H9 (cell line): Measurements from ENCODE around the gene KLHL10. TPM values are rescaled to one million over a fixed set of nuclear protein-coding genes. Genes with fewer than 3 reads are reported as not detected.
"Not testable (repeated sequence)": the region's sequence is repeated elsewhere in the genome, so short reads cannot be mapped to it uniquely, and the experiment has no call there.

Experiments used
- DNase-seq: peaks from one replicate; pipeline ENCODE4 v3.0.0-alpha.2; 2017
- H2AFZ ChIP-seq: one replicate; pipeline ENCODE4 v1.6.1; 2013; ENCODE audit warnings: mild to moderate bottlenecking, low read length, control low read depth, moderate library complexity
- H2AK5ac ChIP-seq: 2 replicates; pipeline ENCODE4 v1.6.1; 2013; ENCODE audit warnings: low read length, control low read depth, mixed read lengths; ENCODE audit not compliant: insufficient read length
- H2BK120ac ChIP-seq: one replicate; pipeline ENCODE4 v1.6.1; 2013; ENCODE audit warnings: low read depth, mild to moderate bottlenecking, low read length, control low read depth, inconsistent platforms; ENCODE audit not compliant: poor library complexity, severe bottlenecking
- H2BK12ac ChIP-seq: 2 replicates; pipeline ENCODE4 v1.6.1; 2013; ENCODE audit warnings: low read length, control low read depth, mixed read lengths, low read depth; ENCODE audit not compliant: insufficient read length
- H2BK15ac ChIP-seq: 2 replicates; pipeline ENCODE4 v1.6.1; 2013; ENCODE audit warnings: low read depth, low read length, control low read depth
- H2BK20ac ChIP-seq: one replicate; pipeline ENCODE4 v1.6.1; 2013; ENCODE audit warnings: low read depth, mild to moderate bottlenecking, low read length, control low read depth, inconsistent platforms; ENCODE audit not compliant: poor library complexity, severe bottlenecking
- H2BK5ac ChIP-seq: 2 replicates; pipeline ENCODE4 v1.6.1; 2013; ENCODE audit warnings: low read length, control low read depth, mixed read lengths; ENCODE audit not compliant: insufficient read length
- H3K14ac ChIP-seq: 2 replicates; pipeline ENCODE4 v1.6.1; 2013; ENCODE audit warnings: low read length, control low read depth; ENCODE audit not compliant: insufficient read depth
- H3K18ac ChIP-seq: 2 replicates; pipeline ENCODE4 v1.6.1; 2013; ENCODE audit warnings: low read depth, mild to moderate bottlenecking, mixed read lengths, low read length, control low read depth; ENCODE audit not compliant: insufficient read length
- H3K23ac ChIP-seq: 2 replicates; pipeline ENCODE4 v1.6.1; 2013; ENCODE audit warnings: low read length, control low read depth, mixed read lengths, low read depth; ENCODE audit not compliant: insufficient read length
- H3K23me2 ChIP-seq: 2 replicates; pipeline ENCODE4 v1.6.1; 2013; ENCODE audit warnings: low read depth, mild to moderate bottlenecking, mixed read lengths, low read length, control low read depth; ENCODE audit not compliant: insufficient read length, poor library complexity, severe bottlenecking
- H3K27ac ChIP-seq: 2 replicates; pipeline ENCODE4 v1.5.1; 2013; ENCODE audit warnings: low read length, control low read depth, mixed read lengths, low read depth; ENCODE audit not compliant: insufficient read length
- H3K27me3 ChIP-seq: 2 replicates; pipeline ENCODE4 v1.6.1; 2013; ENCODE audit warnings: low read length, control low read depth, inconsistent platforms; ENCODE audit not compliant: insufficient read depth
- H3K4ac ChIP-seq: 2 replicates; pipeline ENCODE4 v1.6.1; 2013; ENCODE audit warnings: low read depth, mild to moderate bottlenecking, control low read depth, inconsistent platforms, low read length, moderate library complexity
- H3K4me1 ChIP-seq: 2 replicates; pipeline ENCODE4 v1.6.1; 2013; ENCODE audit warnings: low read length, control low read depth, inconsistent platforms; ENCODE audit not compliant: insufficient read depth
- H3K4me2 ChIP-seq: 2 replicates; pipeline ENCODE4 v1.6.1; 2013; ENCODE audit warnings: low read length, control low read depth, mixed read lengths; ENCODE audit not compliant: insufficient read length, insufficient read depth
- H3K56ac ChIP-seq: 2 replicates; pipeline ENCODE4 v1.6.1; 2013; ENCODE audit warnings: low read depth, mild to moderate bottlenecking, mixed read lengths, low read length, control low read depth; ENCODE audit not compliant: insufficient read length
- H3K79me1 ChIP-seq: 2 replicates; pipeline ENCODE4 v1.6.1; 2013; ENCODE audit warnings: low read depth, mild to moderate bottlenecking, moderate library complexity, low read length, control low read depth, inconsistent platforms; ENCODE audit not compliant: insufficient read depth, poor library complexity, severe bottlenecking
- H3K79me2 ChIP-seq: 2 replicates; pipeline ENCODE4 v1.6.1; 2013; ENCODE audit warnings: low read length, control low read depth, inconsistent platforms; ENCODE audit not compliant: insufficient read depth
- H3K9ac ChIP-seq: 2 replicates; pipeline ENCODE4 v1.6.1; 2013; ENCODE audit warnings: low read length, control low read depth, mixed read lengths; ENCODE audit not compliant: insufficient read length; ENCODE audit errors: extremely low read depth
- H3K9me3 ChIP-seq: one replicate; pipeline ENCODE4 v1.6.1; 2013; ENCODE audit warnings: low read depth, low read length, inconsistent platforms; ENCODE audit not compliant: control insufficient read depth
- H3T11ph ChIP-seq: one replicate; pipeline ENCODE4 v1.6.1; 2013; ENCODE audit warnings: mild to moderate bottlenecking, low read length, control low read depth, inconsistent platforms
- H4K20me1 ChIP-seq: one replicate; pipeline ENCODE4 v1.6.1; 2013; ENCODE audit not compliant: control insufficient read depth, insufficient read length, insufficient read depth
- H4K5ac ChIP-seq: 2 replicates; pipeline ENCODE4 v1.6.1; 2013; ENCODE audit warnings: low read depth, mild to moderate bottlenecking, mixed read lengths, low read length, control low read depth; ENCODE audit not compliant: insufficient read length
- H4K8ac ChIP-seq: replicated peaks from 2 replicates; pipeline ENCODE4 v1.6.1; 2013; ENCODE audit warnings: low read length, control low read depth, mixed read lengths, low read depth; ENCODE audit not compliant: insufficient read length
- H4K91ac ChIP-seq: 2 replicates; pipeline ENCODE4 v1.6.1; 2013; ENCODE audit warnings: low read depth, mild to moderate bottlenecking, moderate library complexity, mixed read lengths, low read length, control low read depth; ENCODE audit not compliant: insufficient read length
- H3K27ac Mint-ChIP-seq, 3 experiments: 2 replicates in 2 of 3; 3 replicates in 1 of 3; pipeline ENCODE4 v1.8.0; 2020 to 2021; ENCODE audit warnings: mixed read lengths in 3 of 3, mild to moderate bottlenecking in 1 of 3, moderate library complexity in 1 of 3
- H3K27me3 Mint-ChIP-seq: 2 replicates; pipeline ENCODE4 v1.8.0; 2021; ENCODE audit warnings: low read depth, mild to moderate bottlenecking, moderate library complexity, mixed read lengths
- H3K36me3 Mint-ChIP-seq, 3 experiments: 2 replicates in 2 of 3; 3 replicates in 1 of 3; pipeline ENCODE4 v1.8.0; 2020 to 2021; ENCODE audit warnings: low read depth in 3 of 3, mixed read lengths in 3 of 3; ENCODE audit not compliant: insufficient read depth in 1 of 3
- H3K4me1 Mint-ChIP-seq, 2 experiments: 2 replicates each; pipeline ENCODE4 v1.8.0; 2020; ENCODE audit warnings: mixed read lengths in 2 of 2
- H3K4me3 Mint-ChIP-seq, 2 experiments: 2 replicates in 1 of 2; 3 replicates in 1 of 2; pipeline ENCODE4 v1.8.0; 2020 to 2021; ENCODE audit warnings: mild to moderate bottlenecking in 2 of 2, mixed read lengths in 2 of 2, moderate library complexity in 1 of 2
- H3K9me3 Mint-ChIP-seq, 2 experiments: 2 replicates in 1 of 2; 3 replicates in 1 of 2; pipeline ENCODE4 v1.8.0; 2020; ENCODE audit warnings: mild to moderate bottlenecking in 2 of 2, mixed read lengths in 2 of 2, moderate library complexity in 1 of 2
- CTCF ChIP-seq: fragments of 200-600 bp; sonication (generic); conservative IDR thresholded peaks from 3 replicates; pipeline ENCODE4 v1.8.0; 2021; ENCODE audit warnings: antibody characterized with exemption, mild to moderate bottlenecking
- WGBS: extraction: QIAGEN DNeasy Blood & Tissue Kit; methylation state at CpG from one replicate; pipeline ENCODE4 v1.1.7; 2013; ENCODE audit warnings: missing lambda C conversion rate, low lambda C conversion rate, mixed read lengths; ENCODE audit not compliant: insufficient read length; ENCODE audit errors: extremely low coverage; 5-methylcytosine and 5-hydroxymethylcytosine counted together
- total RNA-seq: library from RNA; stranded (reverse); gene quantifications from 2 replicates; pipeline ENCODE4 v1.2.1, GENCODE V29; 2021

KLHL10 gene
- total RNA-seq, 1 experiment from 2014 or later: 0.46 TPM

- no peak overlapping the region for H2AK5ac ChIP-seq
- no peak overlapping the region for H3K18ac ChIP-seq
- no peaks in the 10 kb centered on the region for H3K4me1 ChIP-seq
- H3K9ac ChIP-seq: no peak overlapping the region
- no peak overlapping the region for H2AFZ ChIP-seq
- Mint-ChIP-seq H3K27ac (no peak overlapping the region; a peak in 1 of 7 replicates), H3K27me3 (peaks cover 16% of the 10 kb centered on the region), H3K36me3 (peaks cover 8 to 22% (median 18%) of the 10 kb centered on the region in 3 experiments; a peak in 6 of 7 replicates), H3K4me3 (peak overlapping the region; percentile 83 to 88), H3K9me3 (no peaks in the 10 kb centered on the region), H3K4me1 (peaks cover 10 to 12% of the 10 kb centered on the region in 2 experiments)
- WGBS: no CpG with 5 or more reads among the region's 21 CpGs
- no peak overlapping the region for H3K23ac ChIP-seq
- no peak overlapping the region for H4K8ac ChIP-seq
- H2BK20ac ChIP-seq: no peak overlapping the region
- peaks cover 2% of the 10 kb centered on the region for H4K20me1 ChIP-seq
- no peak overlapping the region for H2BK120ac ChIP-seq
- H3K27me3 ChIP-seq: no peaks in the 10 kb centered on the region
- H3K4ac ChIP-seq: no peak overlapping the region
- peak overlapping the region; percentile 65 for H3K4me2 ChIP-seq
- no peak overlapping the region for H4K5ac ChIP-seq
- no peak overlapping the region for H2BK15ac ChIP-seq
- DNase-seq: no peak
- H3K14ac ChIP-seq: no peak overlapping the region
- no peak overlapping the region for H2BK12ac ChIP-seq
- H3K79me1 ChIP-seq: no peaks in the 10 kb centered on the region
- no peak overlapping the region for H3K27ac ChIP-seq
- TF ChIP-seq CTCF: no peak
- H3K79me2 ChIP-seq: no peaks in the 10 kb centered on the region
- H3T11ph ChIP-seq: no peak overlapping the region
- no peaks in the 10 kb centered on the region for H3K9me3 ChIP-seq
- peaks cover 5% of the 10 kb centered on the region for H3K23me2 ChIP-seq
- no peak overlapping the region for H3K56ac ChIP-seq
- no peak overlapping the region for H4K91ac ChIP-seq
- no peak overlapping the region for H2BK5ac ChIP-seq
These were observed 952 bp upstream of the KLHL10 start for GRCh38 chr17:41836550-41837196.

GRCh38 chr17:41839448-41839847, 1.8 kb downstream of the KLHL10 start:
- not testable (repeated sequence) for H2AFZ ChIP-seq, H3K4ac ChIP-seq, H4K20me1 ChIP-seq, H2AK5ac ChIP-seq, H3K36me3 Mint-ChIP-seq, H3K4me1 ChIP-seq, H4K91ac ChIP-seq, H2BK20ac ChIP-seq, H3K4me2 ChIP-seq, H3K9me3 Mint-ChIP-seq, H4K8ac ChIP-seq, H3K27me3 ChIP-seq, H3K18ac ChIP-seq, H3K23me2 ChIP-seq, H2BK15ac ChIP-seq, H3K9ac ChIP-seq, H3K79me2 ChIP-seq, H3K23ac ChIP-seq, DNase-seq, H3K27ac Mint-ChIP-seq, H3K9me3 ChIP-seq, H3K56ac ChIP-seq, H3T11ph ChIP-seq, H2BK5ac ChIP-seq, H3K4me3 Mint-ChIP-seq, H2BK12ac ChIP-seq, H3K79me1 ChIP-seq, H4K5ac ChIP-seq, H3K27ac ChIP-seq, H2BK120ac ChIP-seq, H3K14ac ChIP-seq
- Mint-ChIP-seq H3K27me3 (peaks cover 16% of the 10 kb centered on the region), H3K4me1 (peaks cover 10 to 12% of the 10 kb centered on the region in 2 experiments)
- no CpG with 5 or more reads among the region's 2 CpGs for WGBS
